ENCODE data around the gene LDLRAP1. TPM values are rescaled to one million over a fixed set of nuclear protein-coding genes. Genes with fewer than 3 reads are reported as not detected.

LDLRAP1 gene
- total RNA-seq, 4 donors from 2014 or later = 1.2 to 26.6 (median 7.7) TPM

DNA sequence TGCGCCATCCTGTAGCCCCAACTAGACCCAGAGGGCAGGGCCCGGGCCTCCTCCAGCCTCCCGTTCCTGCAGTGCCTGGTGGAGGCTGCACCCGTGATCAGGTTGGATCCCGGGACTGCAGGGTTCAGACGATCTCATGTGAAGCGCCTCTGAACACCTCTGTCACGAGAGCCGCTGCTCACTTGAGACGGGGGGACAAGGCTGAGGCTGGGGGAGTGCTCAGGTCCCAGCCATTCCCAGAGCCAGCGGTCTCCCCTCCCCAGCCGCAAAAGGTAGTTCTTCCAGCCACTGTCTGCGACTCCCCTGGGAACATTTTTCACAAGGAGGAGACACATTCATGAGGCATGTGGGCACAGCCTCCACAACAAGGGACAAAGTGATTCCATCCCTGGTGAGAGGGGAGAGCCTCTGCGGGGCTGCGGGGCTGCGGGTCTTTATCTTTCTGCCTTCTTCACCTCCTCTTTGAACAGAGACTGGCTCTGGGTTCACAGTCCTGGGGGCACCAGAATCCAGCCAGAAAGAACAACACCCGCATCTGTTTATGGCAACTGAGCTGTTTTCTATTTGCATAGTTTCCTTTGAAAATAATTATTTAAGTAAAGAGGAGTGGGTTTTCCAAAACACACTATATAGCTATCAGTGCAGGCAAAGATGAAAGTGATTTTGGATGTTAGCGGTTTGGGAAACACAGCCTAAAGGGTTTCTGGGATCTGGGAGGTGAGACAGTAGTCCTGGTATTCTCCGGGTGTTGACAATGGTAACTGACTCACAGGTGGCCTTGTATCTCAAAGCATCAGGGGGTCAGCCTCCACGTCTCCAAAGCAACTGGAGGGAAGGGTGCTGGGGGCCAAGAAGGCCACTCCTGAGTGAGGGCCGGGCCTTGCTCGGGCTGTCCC, 13.0 kb upstream of the LDLRAP1 start:
- Histone ChIP-seq H3K4me1 (no peaks in the 10 kb centered on the region), H3K36me3 (no peaks in the 10 kb centered on the region), H3K27ac (no peak overlapping the region), H3K27me3 (no peaks in the 10 kb centered on the region), H3K4me3 (no peak overlapping the region), H3K9me3 (no peaks in the 10 kb centered on the region)
- no peak for TF ChIP-seq POLR2A (IDR thresholded peaks at IDR 0.05)
- TF ChIP-seq, protein P1, sequence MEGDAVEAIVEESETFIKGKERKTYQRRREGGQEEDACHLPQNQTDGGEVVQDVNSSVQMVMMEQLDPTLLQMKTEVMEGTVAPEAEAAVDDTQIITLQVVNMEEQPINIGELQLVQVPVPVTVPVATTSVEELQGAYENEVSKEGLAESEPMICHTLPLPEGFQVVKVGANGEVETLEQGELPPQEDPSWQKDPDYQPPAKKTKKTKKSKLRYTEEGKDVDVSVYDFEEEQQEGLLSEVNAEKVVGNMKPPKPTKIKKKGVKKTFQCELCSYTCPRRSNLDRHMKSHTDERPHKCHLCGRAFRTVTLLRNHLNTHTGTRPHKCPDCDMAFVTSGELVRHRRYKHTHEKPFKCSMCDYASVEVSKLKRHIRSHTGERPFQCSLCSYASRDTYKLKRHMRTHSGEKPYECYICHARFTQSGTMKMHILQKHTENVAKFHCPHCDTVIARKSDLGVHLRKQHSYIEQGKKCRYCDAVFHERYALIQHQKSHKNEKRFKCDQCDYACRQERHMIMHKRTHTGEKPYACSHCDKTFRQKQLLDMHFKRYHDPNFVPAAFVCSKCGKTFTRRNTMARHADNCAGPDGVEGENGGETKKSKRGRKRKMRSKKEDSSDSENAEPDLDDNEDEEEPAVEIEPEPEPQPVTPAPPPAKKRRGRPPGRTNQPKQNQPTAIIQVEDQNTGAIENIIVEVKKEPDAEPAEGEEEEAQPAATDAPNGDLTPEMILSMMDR (IDR thresholded peaks at IDR 0.05) = no peak
- intact Hi-C loops (cut with DNase I; ENCODE audit: low total_unique reads) = no loop called here
- DNase-seq = no peak

DNA sequence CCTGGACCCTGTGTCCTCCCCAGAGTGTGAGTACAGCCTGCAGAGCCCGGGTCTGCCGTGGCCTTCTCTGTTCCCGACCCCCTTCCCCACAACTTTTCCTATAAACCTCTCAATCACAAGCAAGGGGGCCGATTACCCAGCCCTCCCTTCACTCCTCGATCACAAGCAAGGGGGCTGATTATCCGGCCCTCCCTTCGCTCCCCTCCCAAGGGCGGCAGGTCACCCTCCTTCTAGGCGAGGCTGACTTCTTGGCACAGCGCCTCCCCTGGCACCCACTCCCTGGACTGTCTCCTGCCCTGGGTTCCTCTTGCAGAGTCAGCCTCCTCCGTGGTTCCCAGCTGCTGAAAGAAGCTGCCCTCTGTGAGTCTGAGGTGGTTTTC, 12.3 kb upstream of the LDLRAP1 start:
- intact Hi-C loops (cut with DNase I; ENCODE audit: low total_unique reads) = no loop called here
- TF ChIP-seq, protein P1 (IDR thresholded peaks at IDR 0.05) = no peak
- TF ChIP-seq POLR2A (IDR thresholded peaks at IDR 0.05) = no peak
- Histone ChIP-seq H3K9me3 (no peaks in the 10 kb centered on the region), H3K4me3 (no peak overlapping the region), H3K4me1 (no peaks in the 10 kb centered on the region), H3K27ac (no peak overlapping the region), H3K27me3 (no peaks in the 10 kb centered on the region), H3K36me3 (no peaks in the 10 kb centered on the region)
- no peak for DNase-seq

DNA sequence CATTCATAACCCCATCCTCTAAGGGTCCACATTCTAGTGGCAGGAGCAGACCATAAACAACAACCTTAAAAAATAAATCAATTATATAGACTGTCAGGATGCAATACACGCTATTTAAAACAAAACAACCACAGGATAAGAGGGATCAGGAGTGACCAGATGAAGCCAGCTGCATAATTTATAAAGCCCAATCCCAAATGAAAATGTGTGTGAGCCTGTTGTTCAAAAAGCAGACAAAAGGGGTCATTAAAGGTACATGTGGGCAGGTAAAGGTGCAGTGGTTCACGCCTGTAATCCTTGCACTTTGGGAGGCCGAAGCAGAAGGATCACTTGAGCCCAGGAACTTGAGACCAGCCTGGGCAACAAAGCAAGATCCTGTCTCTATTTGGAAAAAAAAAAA, 10.4 kb upstream of the LDLRAP1 start:
- Histone ChIP-seq H3K4me3 (no peak overlapping the region), H3K4me1 (no peaks in the 10 kb centered on the region), H3K9me3 (no peaks in the 10 kb centered on the region), H3K27ac (no peak overlapping the region), H3K27me3 (no peaks in the 10 kb centered on the region), H3K36me3 (no peaks in the 10 kb centered on the region)
- no peak for DNase-seq
- intact Hi-C loops (cut with DNase I; ENCODE audit: low total_unique reads) = no loop called here
- TF ChIP-seq, protein P1 (IDR thresholded peaks at IDR 0.05) = no peak
- no peak for TF ChIP-seq POLR2A (IDR thresholded peaks at IDR 0.05)

DNA sequence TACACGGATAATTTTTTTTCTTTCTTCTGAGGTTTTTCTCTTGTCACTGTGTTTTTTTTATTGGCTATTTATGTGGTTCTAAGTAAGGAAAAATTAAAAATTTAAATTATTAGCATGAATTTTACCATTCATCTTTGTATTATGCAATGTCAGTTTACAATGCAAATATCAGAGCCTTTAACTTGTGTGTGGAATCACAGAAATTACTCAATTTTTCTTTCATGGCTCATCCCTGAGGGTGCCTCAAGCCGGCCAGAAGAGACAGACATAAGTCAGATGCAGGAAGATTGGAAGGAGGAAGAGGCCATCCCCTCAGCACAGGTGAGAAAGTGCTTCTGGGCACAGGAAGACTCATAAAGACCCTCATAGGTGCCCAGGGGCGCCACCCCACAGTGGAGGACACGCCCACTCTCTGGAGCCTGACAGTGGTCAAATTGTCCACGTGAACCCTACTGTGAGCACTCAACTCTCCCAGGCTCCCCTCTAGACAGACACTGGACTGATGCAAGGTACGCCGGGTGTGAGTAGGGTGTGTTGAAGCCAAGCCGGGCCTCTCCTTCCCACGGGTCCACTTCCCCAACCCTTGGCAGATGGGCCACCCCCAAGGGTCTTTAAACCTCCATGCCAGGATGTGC, 9.5 kb upstream of the LDLRAP1 start:
- Histone ChIP-seq H3K27me3 (no peaks in the 10 kb centered on the region), H3K4me3 (no peak overlapping the region), H3K27ac (no peak overlapping the region), H3K4me1 (no peaks in the 10 kb centered on the region), H3K9me3 (no peaks in the 10 kb centered on the region), H3K36me3 (no peaks in the 10 kb centered on the region)
- DNase-seq = no peak
- intact Hi-C loops (cut with DNase I; ENCODE audit: low total_unique reads) = no loop called here
- TF ChIP-seq, protein P1 (IDR thresholded peaks at IDR 0.05) = no peak
- no peak for TF ChIP-seq POLR2A (IDR thresholded peaks at IDR 0.05)

DNA sequence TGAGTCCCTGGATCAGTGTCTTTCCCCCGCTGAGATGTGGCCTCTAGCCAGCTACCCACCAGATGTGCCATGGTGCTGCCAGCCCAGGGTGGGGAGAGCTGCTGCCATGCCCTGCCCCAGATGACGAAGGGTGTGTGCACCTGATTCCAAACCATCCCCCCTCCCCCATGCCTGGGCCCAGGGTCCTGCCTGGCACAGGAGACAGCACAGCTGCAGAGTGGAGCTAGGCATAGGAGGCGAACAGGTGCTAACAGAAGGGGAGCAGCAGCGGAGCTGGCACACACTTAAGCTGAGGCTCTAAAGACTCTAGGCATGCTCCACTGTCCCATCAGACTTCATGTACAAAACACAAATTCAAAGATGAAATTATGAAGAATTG, 9.0 kb upstream of the LDLRAP1 start:
- DNase-seq = no peak
- Histone ChIP-seq H3K9me3 (no peaks in the 10 kb centered on the region), H3K4me3 (no peak overlapping the region), H3K27me3 (no peaks in the 10 kb centered on the region), H3K4me1 (no peaks in the 10 kb centered on the region), H3K27ac (no peak overlapping the region), H3K36me3 (no peaks in the 10 kb centered on the region)
- intact Hi-C loops (cut with DNase I; ENCODE audit: low total_unique reads) = no loop called here
- TF ChIP-seq, protein P1 (IDR thresholded peaks at IDR 0.05) = no peak
- no peak for TF ChIP-seq POLR2A (IDR thresholded peaks at IDR 0.05)
